Activated CD4-positive, alpha-beta T cell treated with anti-CD3 and anti-CD28 coated beads, Interleukin-2, amount 50 U/mL, for 24 hours (primary cell): ENCODE data around the gene MRPL1.
"Not testable (repeated sequence)": the region's sequence is repeated elsewhere in the genome, so short reads cannot be mapped to it uniquely, and the experiment has no call there.

ENCODE experiments used
- DNase-seq, 2 donors: peaks; one replicate each; pipeline ENCODE4 v3.0.0-alpha.2; 2020; ENCODE audit warnings: low read depth in 1 of 2, low spot score in 1 of 2

The MRPL1 gene

DNA sequence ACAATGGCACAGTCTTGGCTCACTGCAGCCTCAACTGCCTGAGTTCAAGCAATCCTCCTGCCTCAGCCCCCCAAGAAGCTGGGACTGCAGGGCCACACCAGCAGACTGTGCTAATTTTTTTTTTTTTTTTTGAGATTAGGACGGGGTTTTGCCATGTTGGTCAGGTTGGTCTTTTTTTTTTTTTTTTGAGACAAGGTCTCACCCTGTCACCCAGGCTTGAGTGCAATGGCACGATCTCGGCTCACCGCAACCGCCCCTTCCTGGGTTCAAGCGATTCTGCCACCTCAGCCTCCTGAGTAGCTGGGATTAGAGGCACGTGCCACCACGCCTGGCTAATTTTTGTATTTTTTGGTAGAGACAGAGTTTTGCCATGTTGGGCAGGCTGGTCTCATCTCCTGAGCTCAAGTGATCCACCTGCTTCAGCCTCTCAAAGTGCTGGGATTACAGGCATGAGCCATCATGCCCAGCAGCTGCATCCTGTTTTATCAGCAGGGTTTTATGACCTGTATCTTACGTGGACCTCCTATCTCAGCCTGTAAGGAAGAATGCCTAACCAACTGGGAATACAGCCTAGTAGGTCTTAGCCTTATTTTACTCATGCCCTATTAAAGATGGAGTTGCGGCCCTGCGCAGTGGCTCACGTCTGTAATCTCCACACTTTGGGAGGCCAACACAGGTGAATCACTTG, 13.2 kb upstream of the MRPL1 start:
- DNase-seq, result no peak

DNA sequence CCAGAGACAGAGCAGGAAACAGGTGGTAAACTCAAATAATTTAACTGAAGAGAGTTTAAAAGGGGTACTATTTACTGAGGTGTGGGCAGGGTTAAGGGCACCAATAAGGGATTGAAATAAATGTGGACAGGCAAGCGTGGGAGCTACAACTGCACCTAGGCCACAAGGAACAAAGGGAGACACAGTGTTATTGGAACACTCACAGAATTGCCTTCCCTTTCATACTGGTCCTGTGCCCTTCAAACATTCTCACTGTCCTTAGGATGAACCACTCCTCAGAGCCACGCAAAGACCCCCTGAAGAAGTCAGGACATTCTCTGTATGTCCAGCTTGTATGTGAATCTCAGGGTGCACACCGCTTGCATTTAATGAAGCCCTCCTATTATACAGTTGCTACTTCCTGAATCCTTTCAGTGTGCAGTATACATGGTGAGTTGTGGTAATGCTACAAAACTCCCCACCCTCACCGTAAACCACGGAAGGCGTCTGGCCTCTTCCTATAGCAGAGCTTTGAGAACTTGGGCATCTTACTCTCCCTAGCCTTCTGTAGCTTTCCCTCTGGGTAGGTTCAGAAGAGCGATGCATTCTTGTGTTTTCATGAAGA, 9.6 kb upstream of the MRPL1 start:
- DNase-seq, result peak in 1 of 2 donors; percentile 56

DNA sequence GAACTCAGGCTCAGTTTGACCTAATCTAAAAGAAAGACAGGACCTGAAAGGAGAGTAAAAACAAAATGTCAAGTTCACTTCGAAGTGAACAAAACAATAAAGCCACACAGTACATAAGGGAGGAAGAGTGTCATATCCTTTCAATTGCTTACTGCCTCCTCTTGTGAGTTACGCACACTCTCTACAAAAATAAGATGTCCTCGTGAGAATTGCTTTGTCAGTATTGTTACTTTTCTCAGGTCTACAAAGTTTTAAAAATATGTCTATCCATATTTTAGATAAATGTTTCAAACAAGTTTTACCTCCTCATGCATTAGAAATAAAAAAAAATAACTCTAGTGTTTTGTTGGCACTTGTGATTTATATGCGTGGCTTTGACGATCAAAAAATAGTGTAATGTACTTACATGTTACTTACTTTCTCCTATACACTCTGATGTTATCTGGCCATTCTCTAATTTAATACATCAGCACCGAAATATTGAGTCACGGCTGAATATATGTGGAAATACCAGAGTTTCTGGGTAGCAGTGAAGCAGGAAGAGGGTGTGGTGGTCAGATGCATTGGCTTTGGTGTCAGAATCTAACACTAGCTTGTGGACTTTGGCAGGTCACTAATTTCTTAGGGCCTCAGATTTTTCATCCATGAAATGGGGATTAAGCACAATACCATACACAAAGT, 8.1 kb upstream of the MRPL1 start:
- DNase-seq, result no peak

DNA sequence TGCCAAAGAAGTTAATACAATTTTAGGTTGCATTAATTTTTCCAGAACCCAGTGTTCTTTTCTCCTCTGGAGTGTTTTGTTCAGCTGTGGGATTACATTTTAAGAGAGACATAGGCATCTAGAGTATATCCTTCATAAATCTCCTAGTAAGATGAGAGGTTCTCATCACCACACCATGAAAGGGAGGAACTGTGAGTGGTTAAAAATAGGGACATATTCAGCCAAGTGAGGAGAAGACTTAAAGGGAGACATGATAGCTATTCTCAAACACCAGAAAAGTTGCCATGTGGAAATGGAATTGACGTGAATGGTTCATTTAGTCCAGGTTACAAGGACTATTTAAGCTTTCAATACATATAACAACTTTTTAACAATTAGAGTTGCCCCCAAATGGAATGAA, 6.5 kb upstream of the MRPL1 start:
- no peak for DNase-seq

DNA sequence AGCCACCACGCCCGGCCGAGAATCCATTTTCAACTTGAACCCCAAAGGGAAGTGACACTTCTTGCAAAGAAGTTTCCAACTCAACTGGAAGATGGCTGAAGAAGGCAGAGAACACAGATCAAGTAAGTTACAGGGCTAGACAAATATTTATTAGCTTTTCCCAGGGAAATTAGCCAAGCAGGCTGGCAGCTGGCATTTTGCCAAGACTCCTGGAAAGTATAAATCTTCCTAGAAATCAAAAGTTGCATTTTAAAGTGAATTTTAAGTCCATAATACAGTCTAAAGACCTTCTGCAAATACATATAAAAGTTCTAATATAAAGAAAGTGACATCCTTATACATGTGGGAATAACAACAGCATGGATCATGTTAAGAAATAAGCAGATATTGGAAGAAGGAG, 3.4 kb upstream of the MRPL1 start:
- no peak for DNase-seq

DNA sequence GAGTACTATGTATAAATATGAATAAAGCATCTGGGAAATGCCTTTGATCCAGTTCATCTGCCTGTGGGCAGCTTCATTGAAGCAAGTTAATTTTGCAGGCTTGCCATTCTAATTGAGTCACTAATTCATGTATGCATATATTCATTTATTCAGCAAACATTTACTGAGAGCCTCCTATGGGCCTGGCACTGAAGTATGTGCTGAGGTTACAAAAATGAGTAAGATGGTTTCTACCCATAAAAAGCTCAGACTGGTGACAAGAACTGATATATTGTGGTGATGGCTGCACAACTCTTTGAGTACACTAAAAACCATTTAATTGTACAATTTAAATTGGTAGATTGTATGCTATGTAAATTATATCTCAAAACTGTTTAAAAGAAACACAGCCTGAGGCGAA, 1.1 kb upstream of the MRPL1 start:
- no peak for DNase-seq

DNA sequence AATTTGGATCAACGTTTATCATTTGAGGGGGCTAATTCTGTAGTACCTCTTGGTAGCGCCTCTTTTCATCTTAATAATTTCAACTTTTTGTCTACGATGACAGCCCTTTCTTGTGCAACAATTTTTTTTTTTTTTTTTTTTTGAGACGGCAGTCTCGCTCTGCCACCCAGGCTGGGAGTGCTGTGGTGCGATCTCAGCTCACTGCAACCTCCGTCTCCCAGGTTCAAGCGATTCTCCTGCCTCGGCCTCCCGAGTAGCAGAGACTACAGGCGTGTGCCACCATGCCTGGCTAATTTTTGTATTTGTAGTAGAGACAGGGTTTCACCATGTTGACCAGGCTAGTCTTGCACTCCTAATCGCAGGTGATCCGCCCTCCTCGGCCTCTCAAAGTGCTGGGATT, 711 bp downstream of the MRPL1 start:
- not testable (repeated sequence) for DNase-seq

DNA sequence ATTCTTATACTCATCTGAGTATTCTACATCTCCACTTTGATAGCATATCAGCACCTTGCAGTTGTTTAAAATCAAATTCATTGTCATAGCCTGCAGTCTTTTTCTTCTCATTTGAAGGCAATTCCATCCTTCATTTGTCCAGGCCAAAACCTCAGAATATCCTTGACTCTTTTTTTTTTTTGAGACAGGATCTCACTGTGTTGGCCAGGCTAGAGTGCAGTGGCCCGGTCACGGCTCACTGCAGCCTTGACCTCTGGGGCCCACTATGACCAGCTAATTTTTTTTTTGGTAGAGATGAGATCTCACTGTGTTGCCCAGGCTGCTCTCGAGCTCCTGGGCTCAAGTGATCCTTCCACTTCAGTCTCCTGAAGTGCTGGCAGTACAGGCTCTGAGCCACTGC, 2.6 kb downstream of the MRPL1 start:
- DNase-seq, result no peak

DNA sequence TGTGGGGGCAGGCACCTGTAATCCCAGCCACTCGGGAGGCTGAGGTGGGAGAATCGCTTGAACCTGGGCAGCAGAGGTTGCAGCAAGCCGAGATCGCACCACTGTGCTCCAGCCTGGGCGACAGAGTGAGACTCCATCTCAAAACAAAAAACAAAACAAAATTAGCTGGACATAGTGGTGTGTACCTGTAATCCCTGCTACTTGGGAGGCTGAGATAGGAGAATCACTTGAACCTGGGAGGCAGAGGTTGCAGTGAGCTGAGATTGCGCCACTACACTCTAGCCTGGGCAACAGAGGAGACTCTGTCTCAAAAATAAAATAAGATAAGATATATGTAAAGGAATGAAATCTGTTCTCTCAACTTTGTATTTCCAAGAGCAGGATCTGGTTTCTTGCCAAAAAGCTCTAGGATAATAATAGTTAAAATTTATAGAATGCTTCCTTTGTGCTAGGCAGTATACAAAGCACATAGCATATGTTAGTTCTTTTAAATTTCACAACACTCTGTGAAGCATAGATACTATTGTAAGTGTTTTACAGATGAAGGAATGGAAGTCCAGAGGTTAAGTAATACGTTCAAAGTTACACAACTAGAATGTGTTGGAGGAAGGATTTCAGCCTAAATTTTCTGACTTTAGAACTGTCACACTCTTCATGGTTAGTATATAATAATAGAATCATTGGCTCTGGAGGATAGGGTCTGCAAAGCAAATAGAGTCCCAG, 10.3 kb downstream of the MRPL1 start:
- DNase-seq, result no peak

DNA sequence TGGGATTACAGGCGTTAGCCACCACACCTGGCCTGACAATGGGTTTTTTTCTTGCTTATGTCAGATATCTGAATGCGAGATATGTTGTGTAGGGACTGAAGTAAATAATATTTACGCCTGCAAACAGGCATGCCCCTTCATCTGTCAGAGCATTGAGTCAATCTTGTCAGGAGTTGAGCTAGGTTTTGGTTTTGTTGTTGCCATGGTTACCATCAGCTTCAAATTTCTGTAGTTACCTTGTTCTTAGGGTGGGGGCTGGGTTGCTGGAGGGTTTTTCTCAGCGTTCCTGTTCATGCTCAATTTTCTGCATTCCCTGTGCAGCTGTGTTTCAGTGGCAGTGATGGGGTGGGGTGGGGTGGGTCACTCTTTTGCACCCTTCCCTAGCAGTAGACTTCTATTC, 14.5 kb downstream of the MRPL1 start:
- DNase-seq, result no peak

DNA sequence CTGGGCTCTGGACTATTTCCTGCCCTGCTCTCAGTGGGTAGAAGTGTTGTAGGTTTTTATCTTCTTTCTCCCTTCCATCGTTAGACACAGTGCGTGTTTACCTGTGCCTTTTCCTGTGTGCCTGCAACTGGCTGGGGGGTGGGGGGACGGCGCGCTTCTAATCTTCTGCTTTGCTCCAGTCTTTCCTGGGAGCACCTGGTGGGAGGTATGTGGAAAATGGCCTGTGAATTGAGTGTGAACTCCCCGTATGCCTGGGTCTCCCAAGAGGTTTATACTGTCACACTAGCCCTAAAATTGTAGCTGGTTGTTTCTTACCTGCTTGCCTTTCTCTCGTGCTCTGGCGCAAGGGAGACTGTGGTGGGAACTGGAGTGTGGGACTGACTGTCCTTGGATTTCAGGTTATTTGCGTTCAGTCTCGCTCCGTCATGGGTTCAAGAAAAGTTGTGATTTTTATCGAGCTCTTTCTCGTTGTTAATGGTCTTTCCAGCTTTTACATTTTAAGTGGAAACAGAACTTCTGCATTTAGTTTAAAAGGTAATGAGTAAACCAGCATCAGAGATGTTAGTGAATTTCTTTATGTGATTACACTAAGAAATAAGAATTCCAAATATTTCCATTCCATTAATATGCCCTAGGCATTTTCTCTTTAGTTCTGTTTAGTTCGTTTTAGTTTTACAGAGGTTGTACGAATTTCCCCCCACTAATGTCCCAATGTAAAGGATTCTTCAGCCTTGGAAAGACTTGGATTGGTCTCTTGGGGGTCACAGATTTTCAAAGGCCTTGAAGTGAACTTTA, 15.3 kb downstream of the MRPL1 start:
- no peak for DNase-seq

DNA sequence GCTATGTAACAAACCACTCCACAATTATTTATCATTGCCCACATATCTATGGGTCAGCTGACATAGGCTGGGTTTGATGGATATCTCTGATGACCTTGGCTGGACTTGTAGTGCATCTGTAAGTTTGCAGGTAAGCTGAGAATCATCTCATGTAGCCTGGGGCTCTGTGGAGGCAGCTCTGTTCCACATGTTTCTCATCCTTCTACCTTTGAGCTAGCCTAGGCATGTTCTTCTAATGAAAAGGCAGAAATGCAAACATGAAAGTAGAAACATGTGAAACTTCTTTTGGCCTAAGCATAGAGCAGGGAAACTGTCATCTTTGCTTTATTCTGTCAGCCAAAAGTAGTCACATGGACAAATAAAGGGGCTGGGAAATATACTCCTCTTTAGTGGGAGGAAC, 18.2 kb downstream of the MRPL1 start:
- DNase-seq, result no peak

DNA sequence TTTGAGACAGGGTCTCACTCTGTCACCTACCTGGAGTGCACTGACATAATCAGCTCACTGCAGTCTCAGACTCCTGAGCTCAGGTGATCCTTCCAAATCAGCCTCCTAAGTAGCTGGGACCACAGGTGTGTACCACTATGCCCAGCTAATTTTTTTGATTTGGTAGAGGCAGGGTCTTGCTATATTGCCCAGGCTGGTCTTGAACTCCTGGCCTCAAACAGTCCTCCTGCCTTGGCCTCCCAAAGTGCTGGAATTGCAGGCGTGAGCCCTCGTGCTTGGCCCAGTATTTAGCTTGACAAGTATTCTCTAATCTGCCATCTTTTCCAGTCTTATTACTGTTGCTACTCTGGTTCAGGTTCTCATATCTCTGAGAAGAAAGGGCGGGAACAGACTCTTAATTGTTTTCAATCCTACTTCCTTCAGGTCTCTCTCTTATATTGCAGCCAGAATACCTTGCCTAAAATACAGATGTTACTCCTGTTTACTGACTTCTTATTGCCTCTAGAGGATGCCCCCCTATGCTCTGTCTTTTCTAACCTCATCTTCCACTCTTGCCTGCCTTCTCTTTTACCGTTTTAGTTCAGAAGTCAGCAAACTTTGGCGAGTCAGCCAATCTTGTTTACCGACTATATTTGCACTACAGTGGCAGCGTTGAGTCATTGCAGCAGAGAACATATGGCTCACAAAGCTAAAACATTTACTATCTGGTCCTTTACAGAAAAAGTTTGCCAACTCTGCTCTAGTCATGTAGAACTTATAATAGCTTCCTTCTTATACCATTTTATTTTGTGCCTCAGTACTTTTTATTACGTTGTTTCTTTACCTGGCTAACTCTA, 19.0 kb downstream of the MRPL1 start:
- DNase-seq, result no peak

DNA sequence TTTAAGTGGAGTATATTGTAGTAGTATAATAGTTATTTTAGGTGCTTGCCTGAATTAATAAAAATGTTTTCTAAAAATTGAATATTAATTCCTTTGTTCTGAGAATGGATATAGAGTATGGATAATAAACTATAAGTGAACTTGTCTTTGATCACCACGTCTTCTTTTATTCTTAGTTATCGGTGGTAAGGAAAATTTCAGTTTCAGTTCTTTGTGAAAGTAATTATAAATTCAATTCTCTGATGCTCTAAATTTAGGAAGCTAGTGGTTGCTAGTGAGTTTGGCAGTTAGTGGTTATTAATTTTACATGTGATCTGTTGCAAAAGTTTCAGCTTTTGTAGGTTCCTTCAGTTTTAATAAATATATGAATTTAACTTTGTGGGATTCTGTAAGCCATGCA, 30.8 kb downstream of the MRPL1 start:
- DNase-seq, result no peak

DNA sequence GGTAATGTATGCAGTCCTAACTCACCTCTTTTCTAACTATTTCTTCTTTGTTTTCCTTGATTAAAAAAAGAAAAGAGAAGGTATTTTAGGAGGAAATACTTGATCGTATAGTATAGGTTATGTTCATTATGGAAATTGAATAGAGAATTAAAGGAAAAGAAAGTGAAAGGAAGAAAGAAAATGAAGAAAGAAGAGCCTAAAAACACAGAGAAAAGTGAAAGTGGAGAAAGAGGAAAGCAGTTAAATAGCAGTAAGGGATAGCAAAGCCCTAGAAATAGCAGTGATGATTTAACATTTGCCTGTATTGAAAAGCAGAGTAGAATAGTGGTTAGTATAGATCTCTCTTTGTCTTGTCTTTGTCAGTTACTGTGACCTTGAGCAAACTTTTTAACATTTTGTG, 37.0 kb downstream of the MRPL1 start:
- no peak for DNase-seq

DNA sequence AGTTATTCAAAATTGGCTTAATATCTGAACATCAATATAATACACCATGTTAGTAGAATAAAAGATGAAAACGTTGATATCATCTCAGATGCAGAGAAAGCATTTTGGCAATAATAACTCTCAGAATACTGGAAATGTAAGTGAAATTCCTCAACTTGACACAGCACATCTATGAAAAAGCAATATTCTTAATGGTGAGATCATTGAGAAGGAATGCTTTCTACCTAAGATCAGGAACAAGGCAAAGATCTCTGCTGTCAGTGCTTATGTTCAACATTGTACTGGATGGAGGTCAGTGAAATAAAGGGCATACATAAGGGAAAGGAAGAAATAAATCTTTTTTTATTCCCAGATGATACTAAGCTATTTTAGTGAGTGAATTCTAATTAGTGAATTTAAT, 40.6 kb downstream of the MRPL1 start:
- DNase-seq, result no peak

DNA sequence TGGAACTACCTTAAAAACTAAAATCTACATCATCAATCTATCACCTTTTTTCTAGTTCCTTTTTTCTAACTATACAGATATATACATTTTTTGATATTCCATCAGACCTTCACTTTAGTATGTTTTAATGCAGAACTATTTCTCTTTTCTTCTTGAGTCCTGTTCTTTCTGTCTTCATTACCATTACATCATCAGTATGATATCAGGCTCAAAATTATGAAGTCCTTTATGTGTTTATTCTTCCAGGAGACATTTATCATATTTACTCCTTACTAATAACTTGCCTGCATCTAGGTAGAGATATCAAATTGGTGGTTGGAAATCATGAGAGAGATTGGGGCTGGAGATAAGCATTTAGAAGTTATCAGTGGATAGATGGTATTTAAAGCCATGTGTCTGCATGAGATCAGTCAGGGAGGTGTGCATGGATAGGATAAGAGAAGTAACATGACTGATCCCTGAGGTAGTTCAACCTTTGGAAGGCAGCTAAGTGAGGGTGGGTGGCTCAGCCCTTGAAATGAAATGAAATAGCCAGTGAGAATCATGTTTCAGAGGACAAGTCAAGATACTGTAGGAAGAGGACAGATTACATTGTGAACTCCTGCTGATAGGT, 43.1 kb downstream of the MRPL1 start:
- no peak for DNase-seq

DNA sequence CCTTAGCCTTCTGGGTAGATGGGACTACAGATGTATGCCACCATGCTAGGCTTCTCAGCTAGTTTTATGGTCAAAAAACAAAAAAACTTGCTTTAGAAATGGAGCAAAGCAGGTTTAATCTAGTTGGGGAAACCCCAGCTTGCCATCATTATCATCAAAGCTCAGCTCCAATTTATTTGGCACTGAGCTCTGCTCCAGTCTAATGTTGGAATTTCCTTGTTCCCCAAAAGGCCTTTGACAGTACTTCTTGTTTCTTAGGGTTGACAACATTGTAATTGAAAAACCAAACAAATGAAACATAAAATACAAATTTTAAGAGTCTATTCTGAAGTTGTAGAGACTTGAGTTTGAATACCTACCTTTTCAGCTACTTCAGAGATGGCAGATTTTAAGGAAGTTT, 48.0 kb downstream of the MRPL1 start:
- DNase-seq, result no peak

DNA sequence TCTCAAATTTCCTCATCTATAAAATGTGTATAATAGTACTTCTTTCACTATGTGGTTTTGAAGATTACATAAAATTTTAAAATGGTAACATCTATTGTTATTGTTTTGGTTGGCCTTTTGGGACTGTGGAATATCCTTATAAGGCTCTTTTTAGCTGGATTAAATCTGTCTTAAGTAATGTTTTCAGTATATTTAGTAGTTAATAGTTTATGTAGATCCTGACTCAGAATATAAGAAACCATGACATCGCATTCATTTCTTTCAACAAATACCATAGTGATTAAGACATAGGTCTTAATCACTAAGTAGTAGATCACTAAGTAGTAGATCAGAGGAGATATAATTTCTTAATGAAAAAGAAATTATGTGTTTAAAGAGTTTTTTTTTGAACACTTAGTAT, 48.5 kb downstream of the MRPL1 start:
- no peak for DNase-seq

DNA sequence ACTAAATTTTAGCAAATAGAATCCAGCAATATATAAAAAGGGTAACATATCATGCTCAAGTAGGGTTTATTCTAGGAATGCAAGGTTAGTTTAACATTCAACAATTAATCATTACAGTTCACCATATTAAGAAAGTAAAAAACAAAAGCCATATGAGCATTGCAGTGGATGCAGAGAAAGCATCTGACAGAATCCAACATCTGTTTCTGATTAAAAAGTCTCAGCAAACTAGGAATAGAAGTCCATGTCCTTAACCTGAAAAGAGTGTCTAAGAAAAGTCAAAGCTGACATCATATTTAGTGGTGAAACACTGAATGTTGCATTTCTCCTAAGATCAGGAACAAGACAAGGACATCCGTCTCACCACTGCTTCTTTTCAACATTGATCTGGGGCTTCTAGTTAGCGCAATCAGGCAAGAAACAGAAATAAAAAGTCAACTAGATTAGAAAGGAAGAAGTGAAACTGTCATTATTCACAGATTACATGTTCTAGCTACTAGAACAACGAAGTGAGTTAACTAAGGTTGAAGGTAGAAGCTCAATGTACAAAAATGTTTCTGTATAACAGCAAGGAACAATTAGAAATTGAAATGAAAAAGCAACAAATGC, 49.3 kb downstream of the MRPL1 start:
- no peak for DNase-seq
